DND-41 (cell line): ENCODE data around the gene THSD7B.
"Not testable (repeated sequence)": the region's sequence is repeated elsewhere in the genome, so short reads cannot be mapped to it uniquely, and the experiment has no call there.

Experiments
- EZH2 ChIP-seq: IDR thresholded peaks from 3 replicates; pipeline ENCODE4 v1.6.1; 2012; ENCODE audit warnings: borderline replicate concordance, low read depth, mild to moderate bottlenecking, moderate library complexity, low read length, inconsistent platforms; ENCODE audit not compliant: severe bottlenecking
- TF ChIP-seq, protein P1 (sequence below): IDR thresholded peaks from 2 replicates; pipeline ENCODE4 v1.5.1; 2012; ENCODE audit warnings: borderline replicate concordance, low read length, moderate library complexity, mild to moderate bottlenecking; ENCODE audit not compliant: poor library complexity, severe bottlenecking; ENCODE audit errors: extremely low read depth

DNA sequence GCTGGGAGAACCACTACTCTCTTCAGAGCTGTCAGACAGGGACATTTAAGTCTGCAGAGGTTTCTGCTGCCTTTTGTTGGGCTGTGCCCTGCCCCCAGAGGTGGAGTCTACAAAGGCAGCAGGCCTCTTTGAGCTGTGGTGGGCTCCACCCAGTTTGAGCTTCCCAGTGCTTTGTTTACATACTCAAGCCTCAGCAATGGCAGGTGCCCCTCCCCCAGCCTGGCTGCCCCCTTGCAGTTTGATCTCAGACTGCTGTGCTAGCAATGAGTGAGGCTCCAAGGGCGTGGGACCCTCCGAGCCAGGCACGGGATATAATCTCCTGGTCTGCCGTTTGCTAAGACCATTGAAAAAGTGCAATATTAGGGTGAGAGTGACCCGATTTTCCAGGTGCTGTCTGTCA, 822.5 kb downstream of the THSD7B start:
- TF ChIP-seq EZH2: not testable (repeated sequence)
- TF ChIP-seq, protein P1, sequence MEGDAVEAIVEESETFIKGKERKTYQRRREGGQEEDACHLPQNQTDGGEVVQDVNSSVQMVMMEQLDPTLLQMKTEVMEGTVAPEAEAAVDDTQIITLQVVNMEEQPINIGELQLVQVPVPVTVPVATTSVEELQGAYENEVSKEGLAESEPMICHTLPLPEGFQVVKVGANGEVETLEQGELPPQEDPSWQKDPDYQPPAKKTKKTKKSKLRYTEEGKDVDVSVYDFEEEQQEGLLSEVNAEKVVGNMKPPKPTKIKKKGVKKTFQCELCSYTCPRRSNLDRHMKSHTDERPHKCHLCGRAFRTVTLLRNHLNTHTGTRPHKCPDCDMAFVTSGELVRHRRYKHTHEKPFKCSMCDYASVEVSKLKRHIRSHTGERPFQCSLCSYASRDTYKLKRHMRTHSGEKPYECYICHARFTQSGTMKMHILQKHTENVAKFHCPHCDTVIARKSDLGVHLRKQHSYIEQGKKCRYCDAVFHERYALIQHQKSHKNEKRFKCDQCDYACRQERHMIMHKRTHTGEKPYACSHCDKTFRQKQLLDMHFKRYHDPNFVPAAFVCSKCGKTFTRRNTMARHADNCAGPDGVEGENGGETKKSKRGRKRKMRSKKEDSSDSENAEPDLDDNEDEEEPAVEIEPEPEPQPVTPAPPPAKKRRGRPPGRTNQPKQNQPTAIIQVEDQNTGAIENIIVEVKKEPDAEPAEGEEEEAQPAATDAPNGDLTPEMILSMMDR: not testable (repeated sequence)
